OCI-LY3 (cell line): Measurements from ENCODE around the gene LRP1B.

Source experiments
- H2AFZ ChIP-seq: fragments of 200-600, 300-600 bp; shearing (Covaris generic); 2 replicates; pipeline ENCODE4 v1.6.0; 2014; ENCODE audit warnings: antibody characterized with exemption, low read depth, low read length
- H3K27ac ChIP-seq: fragments of 200-600, 300-600 bp; sonication (generic); 2 replicates; pipeline ENCODE4 v1.5.1; 2014; ENCODE audit warnings: mild to moderate bottlenecking, low read length, moderate library complexity, mixed read lengths
- H3K27me3 ChIP-seq: fragments of 200-600, 300-600 bp; sonication (generic); 2 replicates; pipeline ENCODE4 v1.6.1; 2014; ENCODE audit warnings: low read depth, low read length, mixed read lengths
- H3K36me3 ChIP-seq: fragments of 200-600, 300-600 bp; sonication (generic); replicated peaks from 2 replicates; pipeline ENCODE3; 2014; ENCODE audit warnings: low read depth, low read length, mixed read lengths
- H3K4me1 ChIP-seq: fragments of 300-600, 200-600 bp; sonication (generic); 2 replicates; pipeline ENCODE4 v1.6.1; 2014; ENCODE audit warnings: low read length, mixed read lengths
- H3K4me2 ChIP-seq: fragments of 200-600, 300-600 bp; sonication (generic); 2 replicates; pipeline ENCODE4 v1.6.1; 2014; ENCODE audit warnings: low read length, mixed read lengths
- H3K4me3 ChIP-seq: fragments of 300-600, 200-600 bp; sonication (generic); 2 replicates; pipeline ENCODE4 v1.5.1; 2014; ENCODE audit warnings: antibody characterized with exemption, mild to moderate bottlenecking, low read length, moderate library complexity
- H3K79me2 ChIP-seq: fragments of 300-600, 200-600 bp; shearing (Covaris generic); 2 replicates; pipeline ENCODE4 v1.6.1; 2014; ENCODE audit warnings: mild to moderate bottlenecking, low read length, mixed read lengths
- H3K9ac ChIP-seq: fragments of 300-600, 200-600 bp; shearing (Covaris generic); 2 replicates; pipeline ENCODE4 v1.6.0; 2014; ENCODE audit warnings: mild to moderate bottlenecking, low read length, moderate library complexity
- H3K9me3 ChIP-seq: fragments of 200-600, 300-600 bp; shearing (Covaris generic); 2 replicates; pipeline ENCODE4 v1.6.1; 2014; ENCODE audit warnings: low read length, mixed read lengths; ENCODE audit not compliant: insufficient read depth
- H4K20me1 ChIP-seq: fragments of 200-600, 300-600 bp; sonication (generic); 2 replicates; pipeline ENCODE4 v1.6.1; 2016; ENCODE audit warnings: low read length, mixed read lengths; ENCODE audit not compliant: insufficient read depth
- CTCF ChIP-seq: fragments of 200-600, 300-600 bp; sonication (generic); IDR thresholded peaks from 2 replicates; pipeline ENCODE4 v1.5.1; 2014; ENCODE audit warnings: antibody characterized with exemption, low read length, low read depth
- EZH2phosphoT487 ChIP-seq: fragments of 200-600 bp; shearing (Covaris generic); IDR thresholded peaks from 2 replicates; pipeline ENCODE4 v1.6.1; 2018; ENCODE audit warnings: antibody characterized with exemption, mixed run types, low read depth

LRP1B gene

GRCh38 chr2:141393214-141393545 is 737.6 kb downstream of the LRP1B start:
- Histone ChIP-seq H3K79me2 (no peaks in the 10 kb centered on the region), H3K9me3 (no peaks in the 10 kb centered on the region), H3K36me3 (no peaks in the 10 kb centered on the region), H4K20me1 (no peaks in the 10 kb centered on the region), H3K9ac (no peak overlapping the region), H3K4me2 (no peak overlapping the region), H3K4me3 (no peak overlapping the region), H2AFZ (no peak overlapping the region), H3K27ac (no peak overlapping the region), H3K27me3 (no peaks in the 10 kb centered on the region), H3K4me1 (peaks cover 5% of the 10 kb centered on the region; the same call in 1 of the 2 replicates)
- TF ChIP-seq CTCF (no peak), EZH2phosphoT487 (no peak)

- Histone ChIP-seq H3K4me1 (peaks cover 5% of the 10 kb centered on the region; the same call in 1 of the 2 replicates), H3K27ac (no peak overlapping the region), H4K20me1 (no peaks in the 10 kb centered on the region), H3K79me2 (no peaks in the 10 kb centered on the region), H3K4me2 (no peak overlapping the region), H3K9ac (no peak overlapping the region), H3K9me3 (no peaks in the 10 kb centered on the region), H3K36me3 (no peaks in the 10 kb centered on the region), H3K4me3 (no peak overlapping the region), H3K27me3 (no peaks in the 10 kb centered on the region), H2AFZ (no peak overlapping the region)
- TF ChIP-seq CTCF (no peak), EZH2phosphoT487 (no peak)
Observed at GRCh38 chr2:141392517-141393213, 738.2 kb downstream of the LRP1B start.

GRCh38 chr2:141386168-141386567 is 744.6 kb downstream of the LRP1B start:
- Histone ChIP-seq H3K4me3 (no peak overlapping the region), H3K4me1 (no peaks in the 10 kb centered on the region), H3K4me2 (no peak overlapping the region), H3K27ac (no peak overlapping the region), H4K20me1 (no peaks in the 10 kb centered on the region), H3K9me3 (no peaks in the 10 kb centered on the region), H3K36me3 (no peaks in the 10 kb centered on the region), H3K27me3 (no peaks in the 10 kb centered on the region), H3K9ac (no peak overlapping the region), H3K79me2 (no peaks in the 10 kb centered on the region), H2AFZ (no peak overlapping the region)
- TF ChIP-seq CTCF (no peak), EZH2phosphoT487 (no peak)

GRCh38 chr2:141384676-141385075 is 746.1 kb downstream of the LRP1B start:
- no peak overlapping the region for H3K27ac ChIP-seq
- H3K9ac ChIP-seq, result no peak overlapping the region
- H3K4me3 ChIP-seq, result no peak overlapping the region
- no peaks in the 10 kb centered on the region for H3K36me3 ChIP-seq
- no peak overlapping the region for H3K4me2 ChIP-seq
- H4K20me1 ChIP-seq, result no peaks in the 10 kb centered on the region
- TF ChIP-seq EZH2phosphoT487 (no peak), CTCF (no peak)
- no peaks in the 10 kb centered on the region for H3K27me3 ChIP-seq
- H3K9me3 ChIP-seq, result no peaks in the 10 kb centered on the region
- H3K4me1 ChIP-seq, result no peaks in the 10 kb centered on the region
- no peak overlapping the region for H2AFZ ChIP-seq
- H3K79me2 ChIP-seq, result no peaks in the 10 kb centered on the region
